NCI-H1436 treated with DMSO at 0.1 percent for 48 hours (cell line): ENCODE data around the gene RFX1.
"Not testable (repeated sequence)": the region's sequence is repeated elsewhere in the genome, so short reads cannot be mapped to it uniquely, and the experiment has no call there.

Source experiments
- DNase-seq: peaks from one replicate; lab custom pipeline; 2025; lab: John Stamatoyannopoulos, UW

RFX1 gene

DNA sequence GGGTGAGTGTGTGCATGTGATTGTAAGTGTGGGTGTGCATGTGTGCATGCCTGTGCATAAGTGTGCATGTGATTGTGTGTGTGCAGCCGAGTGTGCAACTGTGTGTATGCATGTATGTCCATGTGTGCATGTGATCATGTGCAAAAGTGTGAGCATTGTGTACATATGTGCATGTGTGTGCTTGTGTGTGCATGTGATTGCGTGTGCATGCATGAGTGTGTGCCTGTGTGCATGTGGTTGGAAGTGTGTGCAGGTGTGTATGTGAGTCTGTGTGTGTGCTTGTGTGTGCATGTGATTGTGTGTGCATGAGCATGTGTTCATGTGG, 71.4 kb downstream of the RFX1 start:
- DNase-seq: no peak

DNA sequence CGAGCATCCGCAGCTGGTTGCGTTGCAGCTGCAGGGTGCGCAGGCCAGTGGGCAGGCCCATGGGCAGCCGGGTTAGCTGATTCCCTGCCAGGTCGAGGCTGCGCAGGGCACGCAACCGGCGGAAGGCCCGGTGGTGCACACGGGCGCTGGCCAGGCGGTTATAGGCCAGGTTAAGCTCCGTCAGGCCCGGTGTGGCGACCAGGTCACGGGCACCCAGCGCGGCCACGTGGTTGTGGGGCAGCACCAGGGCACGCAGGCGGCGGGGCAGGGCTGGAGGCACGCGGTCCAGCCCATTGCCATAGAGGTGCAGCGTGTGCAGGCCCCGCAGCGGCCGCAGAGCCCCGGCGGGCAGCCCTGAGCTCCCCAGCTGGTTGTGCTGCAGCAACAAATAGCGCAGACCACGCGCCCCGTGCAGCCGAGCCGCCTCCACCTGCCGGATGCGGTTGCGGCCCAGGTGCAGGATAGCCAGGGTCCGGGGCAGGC, 73.2 kb downstream of the RFX1 start:
- DNase-seq: no peak

DNA sequence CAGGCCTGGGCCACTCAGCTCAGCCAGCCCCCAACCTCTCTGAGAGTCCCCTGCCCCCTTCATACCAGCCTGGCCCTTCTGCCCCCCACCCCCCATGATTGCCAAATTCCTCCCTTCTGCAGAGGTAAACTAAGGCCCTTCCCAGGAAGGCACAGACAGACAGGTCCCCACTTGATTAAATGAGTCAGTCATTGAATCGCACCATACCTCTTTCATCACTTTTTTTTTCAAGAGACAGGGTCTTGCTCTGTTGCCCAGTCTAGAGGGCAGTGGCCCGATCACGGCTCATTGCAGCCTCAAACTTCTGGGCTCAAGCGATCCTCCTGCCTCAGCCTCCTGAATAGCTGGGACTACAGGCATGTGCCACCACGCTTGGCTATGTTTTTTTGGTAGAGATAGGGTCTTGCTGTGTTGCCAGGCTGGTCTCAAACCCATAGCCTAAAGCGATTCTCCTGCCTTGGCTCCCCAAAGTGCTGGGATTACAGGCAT, 73.9 kb downstream of the RFX1 start:
- DNase-seq: no peak

DNA sequence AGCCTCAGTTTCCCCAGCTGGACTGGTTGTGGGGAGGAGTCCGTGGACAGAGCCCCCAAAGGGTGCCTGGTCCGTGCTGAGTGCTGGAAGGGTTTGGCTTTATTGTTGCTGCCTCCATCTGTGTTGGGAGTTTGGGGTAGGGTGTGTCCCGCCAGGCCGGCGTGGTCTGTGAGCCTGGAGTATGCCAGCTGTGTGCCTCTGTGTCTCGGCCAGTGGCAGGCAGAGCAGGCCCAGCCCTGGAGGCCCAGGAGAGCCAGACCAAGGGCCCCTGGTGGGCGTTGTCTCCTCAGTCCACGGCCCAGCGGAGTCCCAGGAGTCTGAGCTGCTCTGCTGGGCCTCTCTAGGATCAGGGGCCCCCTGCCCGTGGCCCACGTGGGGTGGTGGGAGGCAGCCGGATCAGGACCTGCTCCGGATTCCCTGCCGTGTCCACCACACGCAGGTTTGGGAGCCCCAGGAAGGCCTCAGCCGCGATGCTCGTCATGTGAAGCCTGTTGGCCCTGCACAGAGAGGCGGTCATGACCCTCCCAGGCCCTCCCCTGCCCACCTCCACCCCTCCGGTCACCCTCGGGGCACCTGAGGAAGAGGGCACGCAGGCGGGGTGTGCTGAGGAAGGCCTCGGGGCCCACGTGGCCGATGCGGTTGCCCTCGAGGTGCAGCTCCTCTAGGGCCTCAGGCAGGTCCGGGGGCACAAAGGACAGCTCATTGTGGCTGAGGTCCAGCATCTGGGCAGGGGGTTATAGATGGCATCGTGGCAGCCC, 74.5 kb downstream of the RFX1 start:
- DNase-seq: no peak

DNA sequence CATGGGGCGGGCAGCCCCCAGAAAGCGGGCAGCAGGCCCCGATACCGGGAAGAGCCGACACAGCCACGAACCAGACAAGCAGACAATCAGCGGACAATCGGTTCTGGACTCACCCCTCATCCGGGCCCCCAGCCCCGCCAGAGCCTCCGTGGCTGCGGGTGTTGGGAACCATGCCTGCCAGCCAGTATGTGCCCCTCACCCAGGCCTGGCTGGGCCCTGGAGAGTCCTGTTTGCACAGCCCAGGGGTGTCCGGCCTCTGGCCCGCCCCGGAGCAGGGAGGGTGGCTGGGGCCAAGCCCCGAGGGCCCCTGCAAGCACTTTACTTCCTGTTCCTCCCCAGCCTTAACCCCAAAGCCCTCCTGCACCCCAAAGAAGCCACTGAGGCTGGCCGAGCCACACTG, 75.7 kb downstream of the RFX1 start:
- DNase-seq: no peak

DNA sequence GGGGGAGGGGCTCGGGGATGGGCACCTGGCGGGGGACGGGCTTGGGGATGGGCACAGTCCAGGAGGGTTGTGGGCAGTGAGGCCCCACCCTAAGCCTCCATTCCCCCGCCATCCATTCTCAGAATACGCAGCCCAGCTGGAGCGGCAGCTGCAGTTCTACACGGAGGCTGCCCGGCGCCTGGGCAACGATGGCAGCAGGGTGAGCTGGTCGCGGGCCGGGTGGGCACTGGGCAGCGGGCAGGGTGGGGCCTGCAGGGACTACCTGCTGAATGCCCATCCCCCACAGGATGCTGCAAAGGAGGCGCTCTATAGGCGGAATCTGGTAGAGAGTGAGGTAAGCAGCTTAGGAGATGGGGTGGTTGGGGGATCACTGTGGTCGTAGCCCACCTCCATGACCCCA, 76.2 kb downstream of the RFX1 start:
- DNase-seq: no peak

DNA sequence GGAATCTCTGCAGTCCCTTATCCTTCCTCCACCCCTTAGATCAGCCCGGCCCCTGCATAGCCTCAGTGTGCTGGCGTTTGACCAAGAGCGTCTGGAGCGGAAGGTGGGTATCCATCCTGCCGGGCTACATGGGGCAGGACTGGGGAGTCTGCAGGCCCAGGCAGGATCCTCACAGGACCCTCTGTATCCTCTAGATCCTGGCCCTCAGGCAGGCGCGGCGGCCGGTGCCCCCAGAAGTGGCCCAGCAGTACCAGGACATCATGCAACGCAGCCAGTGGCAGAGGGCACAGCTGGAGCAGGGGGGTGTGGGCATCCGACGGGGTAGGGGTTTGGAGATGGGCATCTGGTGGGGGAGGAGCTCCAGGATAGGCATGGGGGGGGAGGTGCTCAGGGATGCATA, 76.8 kb downstream of the RFX1 start:
- no peak for DNase-seq

DNA sequence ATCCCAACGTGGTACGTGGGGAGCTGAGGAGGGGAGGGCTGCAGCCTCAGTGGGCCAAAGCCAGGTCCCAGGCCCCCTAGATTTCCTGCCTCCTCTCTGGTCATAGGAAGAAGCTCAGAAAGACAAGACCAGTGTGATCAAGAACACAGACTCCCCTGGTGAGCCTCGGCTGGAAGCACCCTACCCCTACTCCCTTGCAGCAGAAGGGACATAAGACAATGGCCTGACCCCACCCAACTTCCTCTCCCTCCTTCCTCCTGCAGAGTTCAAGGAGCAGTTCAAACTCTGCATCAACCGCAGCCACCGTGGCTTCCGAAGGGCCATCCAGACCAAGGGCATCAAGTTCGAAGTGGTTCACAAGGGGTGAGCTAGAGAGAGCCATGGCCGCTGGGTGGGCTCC, 79.4 kb downstream of the RFX1 start:
- no peak for DNase-seq

DNA sequence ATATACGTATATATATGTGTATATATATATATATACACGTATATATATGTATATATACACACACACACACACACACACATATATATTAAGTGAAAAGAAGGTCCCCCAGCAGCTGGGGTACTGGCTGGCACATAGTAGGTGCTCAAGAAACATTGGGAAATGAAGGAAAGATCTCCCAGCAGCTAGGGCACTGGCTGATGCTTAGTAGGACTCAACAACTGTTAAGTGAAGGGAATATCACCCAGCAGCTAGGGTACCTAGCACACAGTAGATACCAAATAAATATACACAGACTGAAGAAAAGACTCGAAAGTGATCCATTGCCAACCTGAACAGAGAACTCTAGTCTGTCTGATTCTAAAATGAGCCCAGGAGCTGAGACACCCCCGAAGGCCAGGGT, 80.1 kb downstream of the RFX1 start:
- DNase-seq: no peak

DNA sequence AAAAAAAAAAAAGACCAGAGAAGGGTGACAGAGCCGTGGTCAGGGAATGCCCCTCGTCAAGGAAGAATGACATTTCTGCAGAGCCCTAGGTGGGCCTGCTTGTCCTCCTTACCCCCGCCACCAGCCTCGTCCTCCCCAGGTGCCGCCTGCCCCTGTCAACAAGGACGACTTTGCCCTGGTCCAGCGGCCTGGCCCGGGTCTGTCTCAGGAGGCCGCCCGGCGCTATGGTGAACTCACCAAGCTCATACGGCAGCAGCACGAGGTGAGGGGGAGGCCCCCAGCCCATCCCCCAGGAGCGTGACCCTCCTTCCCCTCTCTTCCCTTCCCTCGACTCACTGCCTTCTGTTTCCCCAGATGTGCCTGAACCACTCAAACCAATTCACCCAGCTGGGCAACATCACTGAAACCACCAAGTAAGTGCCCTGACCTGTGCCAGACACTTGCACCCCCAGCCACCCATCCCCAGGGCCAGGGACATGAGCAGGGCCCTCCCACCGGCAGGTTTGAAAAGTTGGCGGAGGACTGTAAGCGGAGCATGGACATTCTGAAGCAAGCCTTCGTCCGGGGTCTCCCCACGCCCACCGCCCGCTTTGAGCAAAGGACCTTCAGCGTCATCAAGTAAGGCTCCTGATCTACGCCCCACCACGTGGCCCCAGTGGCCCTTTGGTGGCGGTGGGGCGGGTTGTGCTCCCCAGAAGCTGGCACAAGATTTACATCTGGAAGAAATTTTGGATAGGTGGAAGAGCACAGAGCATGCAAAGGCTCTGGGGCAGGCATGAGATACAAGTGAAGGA, 82.7 kb downstream of the RFX1 start:
- no peak for DNase-seq

DNA sequence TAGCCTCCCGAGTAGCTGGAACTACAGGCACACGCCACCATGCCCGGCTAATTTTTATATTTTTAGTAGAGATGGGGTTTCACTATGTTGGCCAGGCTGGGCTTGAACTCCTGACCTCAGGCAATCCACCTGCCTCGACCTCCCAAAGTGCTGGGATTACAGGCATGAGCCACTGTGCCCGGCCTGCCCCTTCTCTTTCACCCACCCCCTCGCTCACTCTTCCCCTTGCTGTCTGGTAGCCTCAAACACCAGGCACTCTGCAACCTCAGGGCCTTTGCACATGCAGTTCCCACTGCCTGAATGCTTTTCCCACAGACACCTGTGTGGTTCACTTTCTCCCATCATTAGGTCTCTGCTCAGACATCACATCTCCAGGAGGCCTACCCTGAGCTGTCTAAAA, 84.0 kb downstream of the RFX1 start:
- DNase-seq: not testable (repeated sequence)

DNA sequence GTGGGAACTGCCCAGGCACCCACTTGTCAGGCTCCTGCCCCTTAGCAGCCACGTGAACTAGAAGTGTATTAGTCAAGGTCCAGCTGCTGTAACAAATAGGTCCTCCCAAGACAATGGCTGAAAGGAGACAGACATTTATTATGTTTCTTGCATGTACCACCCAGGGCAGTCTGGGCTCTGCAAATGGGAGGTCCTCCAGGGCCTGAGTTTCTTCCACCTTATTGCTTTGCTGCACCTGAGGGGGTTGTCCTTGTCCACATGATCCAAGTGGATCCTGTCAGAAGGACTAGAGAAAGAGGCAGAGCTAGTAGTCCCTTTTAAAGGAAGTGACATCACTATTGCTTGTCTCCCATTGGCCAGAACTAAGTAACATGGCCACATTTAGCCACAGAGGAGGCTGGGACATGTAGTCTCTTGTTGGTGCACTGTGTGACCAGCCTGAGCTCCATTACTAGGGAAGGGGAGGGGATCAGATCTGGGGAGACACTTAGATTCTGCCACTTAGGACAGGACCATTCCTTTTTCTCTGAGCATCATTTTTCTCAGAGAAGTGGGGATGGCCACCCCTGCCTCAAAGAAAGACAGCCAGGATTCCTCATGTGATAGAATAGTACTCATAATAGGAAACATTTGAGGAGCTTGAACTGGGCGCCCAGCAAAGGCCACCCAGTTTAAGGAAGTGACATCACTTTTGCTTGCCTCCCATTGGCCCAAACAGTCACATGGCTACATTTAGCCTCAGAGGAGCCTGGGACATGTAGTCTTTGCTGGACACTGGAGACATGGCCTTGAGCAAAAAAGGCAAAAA, 85.0 kb downstream of the RFX1 start:
- no peak for DNase-seq

DNA sequence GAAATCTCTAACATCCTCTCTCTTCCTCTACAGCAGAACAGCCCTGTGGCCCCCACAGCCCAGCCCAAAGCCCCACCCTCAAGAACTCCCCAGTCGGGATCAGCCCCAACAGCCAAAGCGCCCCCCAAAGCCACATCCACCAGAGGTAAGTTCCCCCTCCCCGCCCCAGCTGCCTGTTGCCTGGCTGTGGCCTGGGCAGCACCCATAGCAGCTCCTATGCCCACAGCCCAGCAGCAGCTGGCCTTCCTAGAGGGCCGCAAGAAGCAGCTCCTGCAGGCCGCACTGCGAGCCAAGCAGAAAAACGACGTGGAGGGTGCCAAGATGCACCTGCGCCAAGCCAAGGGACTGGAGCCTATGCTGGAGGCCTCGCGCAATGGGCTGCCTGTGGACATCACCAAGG, 85.6 kb downstream of the RFX1 start:
- no peak for DNase-seq

DNA sequence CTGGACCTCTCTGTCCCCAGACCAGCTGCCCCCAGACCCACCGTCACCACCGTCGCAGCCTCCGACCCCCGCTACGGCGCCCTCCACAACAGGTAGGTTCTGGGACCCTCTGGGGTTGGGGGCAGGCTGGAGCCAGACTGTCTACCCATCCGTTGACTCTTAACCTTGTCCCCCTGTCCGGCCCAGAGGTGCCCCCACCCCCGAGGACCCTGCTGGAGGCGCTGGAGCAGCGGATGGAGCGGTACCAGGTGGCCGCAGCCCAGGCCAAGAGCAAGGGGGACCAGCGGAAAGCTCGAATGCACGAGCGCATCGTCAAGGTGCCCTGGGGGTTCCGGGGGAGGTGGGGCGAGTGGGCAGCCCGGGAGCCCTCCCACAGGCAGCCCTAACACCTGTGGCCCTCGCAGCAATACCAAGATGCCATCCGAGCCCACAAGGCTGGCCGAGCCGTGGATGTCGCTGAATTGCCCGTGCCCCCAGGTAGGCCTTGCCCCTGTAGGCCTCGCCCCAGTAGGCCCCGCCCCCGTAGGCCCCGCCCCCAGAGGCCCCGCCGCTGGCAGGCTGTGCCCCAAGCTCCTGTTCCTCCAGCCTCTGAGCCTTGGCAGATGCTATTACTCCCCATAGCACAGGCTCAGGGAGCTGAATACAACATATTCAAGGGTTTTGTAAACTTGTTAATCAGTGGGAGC, 87.3 kb downstream of the RFX1 start:
- no peak for DNase-seq

DNA sequence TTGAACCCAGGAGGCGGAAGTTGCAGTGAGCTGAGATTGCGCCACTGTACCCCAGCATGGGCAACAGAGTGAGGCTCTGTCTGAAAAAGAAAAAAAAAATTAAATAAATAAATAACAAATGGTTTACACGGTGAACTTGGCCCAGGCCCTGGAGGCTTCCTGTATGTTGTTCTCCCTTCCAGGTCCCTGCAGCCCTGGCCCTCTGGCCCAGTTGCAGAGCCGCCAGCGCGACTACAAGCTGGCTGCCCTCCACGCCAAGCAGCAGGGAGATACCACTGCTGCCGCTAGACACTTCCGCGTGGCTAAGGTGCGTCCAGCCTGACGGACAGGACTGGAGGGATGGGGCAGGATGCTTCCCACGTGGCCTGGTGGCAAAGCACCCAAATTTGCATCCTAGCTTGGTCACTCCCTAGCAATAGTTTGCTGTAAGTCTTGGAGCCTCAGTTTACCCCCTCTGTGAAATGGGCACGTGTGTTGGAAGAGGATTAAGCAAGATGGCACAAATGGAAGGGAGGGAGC, 88.2 kb downstream of the RFX1 start:
- DNase-seq: no peak

DNA sequence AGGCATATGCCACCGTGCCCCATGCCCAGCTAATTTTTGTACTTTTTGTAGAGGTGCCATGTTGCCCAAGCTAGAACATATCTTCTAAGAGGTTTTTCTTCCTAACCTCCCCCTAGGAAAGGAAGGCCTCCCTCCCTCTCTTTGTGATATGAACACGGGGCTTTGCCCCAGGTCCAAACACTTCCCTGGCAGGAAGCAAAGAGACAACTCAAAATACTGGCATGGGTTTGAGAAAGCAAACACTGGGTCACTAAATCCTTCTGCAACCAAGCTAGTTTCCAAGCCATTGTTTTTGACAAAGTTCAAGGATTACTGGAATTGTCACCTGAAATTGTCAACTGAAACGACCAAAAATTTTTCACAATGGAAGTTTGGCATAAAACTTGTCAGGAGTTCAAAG, 91.3 kb downstream of the RFX1 start:
- DNase-seq: no peak

DNA sequence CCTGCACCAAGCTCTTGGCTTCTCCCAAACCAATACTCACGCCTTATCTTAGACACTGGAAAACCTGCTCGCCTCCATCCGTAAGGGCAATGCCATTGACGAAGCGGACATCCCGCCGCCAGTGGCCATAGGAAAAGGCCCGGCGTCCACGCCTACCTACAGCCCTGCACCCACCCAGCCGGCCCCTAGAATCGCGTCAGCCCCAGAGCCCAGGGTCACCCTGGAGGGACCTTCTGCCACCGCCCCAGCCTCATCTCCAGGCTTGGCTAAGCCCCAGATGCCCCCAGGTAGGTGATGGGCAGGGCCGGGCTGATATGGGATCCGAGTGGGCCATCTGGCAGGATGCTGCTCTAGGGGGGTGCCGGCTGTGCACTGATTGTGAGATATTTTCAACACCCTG, 92.8 kb downstream of the RFX1 start:
- DNase-seq: no peak
